HG02981 (cell line): ENCODE data around the gene ASB5.

Experiments
- ATAC-seq: cut with Tn5 transposase; IDR thresholded peaks from one replicate; pipeline ENCODE4 v1.9.1; 2021; ENCODE audit warnings: mild to moderate bottlenecking, moderate library complexity; ENCODE audit not compliant: unreplicated experiment

Gene ASB5

DNA sequence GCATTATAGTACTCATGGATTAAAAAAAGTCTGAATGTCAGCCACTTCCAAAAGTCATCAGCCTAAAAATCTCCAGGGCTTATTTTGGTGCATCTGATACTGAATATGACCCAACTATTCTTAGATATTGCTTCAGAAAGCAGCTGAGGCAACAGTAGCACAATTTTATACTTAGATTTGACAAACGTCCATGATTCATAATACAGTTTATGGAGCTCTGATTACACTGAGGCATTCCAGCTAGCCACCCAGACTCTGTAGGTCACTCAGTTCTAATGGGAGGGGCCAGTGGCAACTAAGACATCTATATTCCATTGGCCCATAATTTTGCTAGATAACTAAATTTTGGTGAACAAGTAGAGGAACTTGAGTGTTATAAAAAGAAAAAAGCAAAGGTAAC is 84.0 kb downstream of the ASB5 start:
- ATAC-seq = no peak
